Inferior parietal cortex (tissue), 1 donor: ENCODE results near the gene NTN4.
"Not testable (repeated sequence)": the region's sequence is repeated elsewhere in the genome, so short reads cannot be mapped to it uniquely, and the experiment has no call there.

Experiments used
- DNase-seq: peaks from one replicate; pipeline ENCODE4 v3.0.0-alpha.2; 2016; ENCODE audit errors: extremely low spot score

NTN4 gene

DNA sequence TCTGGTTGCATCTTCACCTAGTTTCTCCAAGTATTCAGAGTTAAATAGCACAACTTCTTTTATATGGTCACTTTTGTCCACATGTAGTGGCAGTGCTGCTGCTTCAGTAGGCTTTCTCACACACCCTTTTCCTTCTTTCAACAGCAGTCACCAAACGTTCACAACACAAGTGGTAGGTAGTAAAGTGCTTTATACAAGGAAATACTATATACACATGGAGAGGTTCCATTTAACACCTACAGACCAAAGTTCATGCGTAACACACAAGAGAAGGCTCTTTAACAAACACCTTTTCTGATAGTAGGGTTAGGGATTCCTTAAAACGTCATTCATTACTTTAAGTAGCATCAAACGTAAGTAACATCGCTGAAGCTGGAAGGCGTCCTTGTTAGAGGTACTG lies 132.2 kb downstream of the NTN4 start:
- DNase-seq = no peak

DNA sequence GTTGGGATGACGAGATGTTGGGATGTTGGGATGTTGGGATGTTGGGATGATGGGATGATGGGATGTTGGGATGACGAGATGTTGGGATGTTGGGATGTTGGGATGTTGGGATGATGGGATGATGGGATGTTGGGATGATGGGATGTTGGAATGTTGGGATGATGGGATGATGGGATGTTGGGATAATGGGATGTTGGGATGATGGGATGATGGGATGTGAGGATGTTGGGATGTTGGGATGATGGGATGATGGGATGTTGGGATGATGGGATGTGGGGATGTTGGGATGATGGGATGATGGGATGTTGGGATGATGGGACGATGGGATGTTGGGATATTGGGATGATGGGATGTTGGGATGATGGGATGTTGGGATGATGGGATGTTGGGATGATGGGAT lies 135.9 kb downstream of the NTN4 start:
- not testable (repeated sequence) for DNase-seq

DNA sequence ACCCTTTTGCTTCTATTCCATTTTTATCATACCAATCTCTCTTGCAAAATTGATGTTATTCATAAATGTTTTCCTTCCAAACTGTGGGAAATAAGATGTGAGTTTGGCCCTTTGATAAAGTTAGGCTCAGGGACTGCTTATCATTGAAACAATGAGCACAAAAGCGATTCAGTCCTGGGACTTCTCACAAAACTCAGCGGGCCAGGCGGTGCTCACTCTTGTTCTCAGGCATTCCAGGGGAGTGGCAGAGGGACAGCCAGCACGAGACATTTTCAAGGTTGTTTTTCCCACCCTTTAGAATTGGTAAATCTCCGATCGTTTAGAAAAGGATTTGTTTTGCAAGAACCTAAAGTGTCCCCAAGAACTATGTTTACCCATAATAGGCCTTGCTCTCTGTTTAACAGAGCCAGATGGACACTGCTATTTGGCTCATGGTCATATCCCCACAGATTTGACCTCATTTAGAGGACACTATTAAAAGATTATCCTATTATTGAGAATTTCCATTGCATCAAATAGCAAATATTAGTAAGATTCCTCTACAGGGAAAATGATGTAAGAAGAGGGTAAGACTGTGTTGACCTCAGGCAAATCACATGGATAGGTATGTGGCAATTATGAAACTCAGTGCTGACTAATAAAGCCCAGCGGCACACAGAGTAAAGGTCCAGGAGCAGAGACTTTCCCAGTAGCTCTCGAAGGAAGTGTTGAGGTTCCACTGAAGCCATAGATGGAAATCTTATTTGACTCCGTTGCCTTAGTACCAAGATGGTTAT lies 136.6 kb downstream of the NTN4 start:
- no peak for DNase-seq

DNA sequence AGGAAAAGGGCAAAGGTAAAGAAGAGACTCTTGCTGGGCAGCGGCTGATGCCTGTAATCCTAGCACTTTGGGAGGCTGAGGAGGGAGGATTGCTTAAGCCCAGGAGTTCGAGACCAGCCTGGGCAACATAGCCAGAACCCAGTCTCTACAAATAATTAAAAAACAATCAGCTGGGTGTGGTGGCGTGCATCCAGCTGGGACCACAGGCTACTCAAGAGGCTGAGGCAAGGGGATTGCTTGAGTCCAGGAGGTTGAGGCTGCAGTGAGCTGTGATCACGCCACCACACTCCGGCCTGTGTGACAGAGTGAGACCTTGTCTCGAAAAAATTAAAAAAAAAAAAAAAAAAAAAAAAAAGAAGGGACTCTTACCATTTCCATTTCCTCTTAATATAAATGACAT lies 138.9 kb downstream of the NTN4 start:
- no peak for DNase-seq

GRCh38 chr12:95648990-95649791 lies 141.4 kb downstream of the NTN4 start:
- no peak for DNase-seq

- no peak for DNase-seq
Measured at GRCh38 chr12:95646781-95647190, 143.8 kb downstream of the NTN4 start.

- DNase-seq = no peak
Measured at GRCh38 chr12:95643256-95643655, 147.3 kb downstream of the NTN4 start.

DNA sequence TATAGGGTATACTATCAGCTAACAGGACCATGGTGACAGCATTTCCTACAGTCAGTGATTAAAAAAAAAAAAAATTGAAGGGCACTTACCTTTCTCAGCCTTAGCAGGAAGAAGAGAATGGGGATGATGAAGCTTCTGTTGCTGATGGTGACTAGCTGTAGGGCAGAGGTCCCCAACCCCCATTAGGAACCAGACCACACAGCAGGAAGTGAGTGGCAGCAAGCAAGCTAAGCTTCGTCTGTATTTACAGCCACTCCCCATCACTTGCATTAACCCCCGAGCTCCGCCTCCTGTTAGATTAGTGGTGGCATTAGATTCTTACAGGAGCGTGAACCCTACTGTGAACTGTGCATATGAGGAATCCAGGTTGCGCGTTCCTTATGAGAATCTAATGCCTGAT lies 148.0 kb downstream of the NTN4 start:
- DNase-seq = no peak

- no peak for DNase-seq
Measured at GRCh38 chr12:95641299-95641952, 149.1 kb downstream of the NTN4 start.

DNA sequence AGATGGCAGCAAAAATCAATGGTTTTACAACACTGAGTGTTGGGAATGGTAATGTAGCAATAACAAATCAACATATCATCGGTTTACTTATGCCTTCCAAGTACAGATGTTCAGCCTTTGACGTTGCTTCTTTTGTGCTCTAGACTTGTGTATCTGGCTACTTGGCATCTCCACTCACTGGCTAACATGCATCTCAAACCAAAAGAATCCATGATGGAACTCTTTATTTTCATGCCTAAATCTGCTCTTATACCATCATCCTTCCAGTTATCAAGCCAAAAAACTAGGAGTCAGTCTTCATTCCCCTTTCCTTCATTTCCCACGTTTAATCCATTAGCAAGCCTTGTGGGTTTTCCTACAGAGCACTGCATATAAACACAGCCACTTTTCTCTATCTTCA lies 150.0 kb downstream of the NTN4 start:
- DNase-seq = no peak

DNA sequence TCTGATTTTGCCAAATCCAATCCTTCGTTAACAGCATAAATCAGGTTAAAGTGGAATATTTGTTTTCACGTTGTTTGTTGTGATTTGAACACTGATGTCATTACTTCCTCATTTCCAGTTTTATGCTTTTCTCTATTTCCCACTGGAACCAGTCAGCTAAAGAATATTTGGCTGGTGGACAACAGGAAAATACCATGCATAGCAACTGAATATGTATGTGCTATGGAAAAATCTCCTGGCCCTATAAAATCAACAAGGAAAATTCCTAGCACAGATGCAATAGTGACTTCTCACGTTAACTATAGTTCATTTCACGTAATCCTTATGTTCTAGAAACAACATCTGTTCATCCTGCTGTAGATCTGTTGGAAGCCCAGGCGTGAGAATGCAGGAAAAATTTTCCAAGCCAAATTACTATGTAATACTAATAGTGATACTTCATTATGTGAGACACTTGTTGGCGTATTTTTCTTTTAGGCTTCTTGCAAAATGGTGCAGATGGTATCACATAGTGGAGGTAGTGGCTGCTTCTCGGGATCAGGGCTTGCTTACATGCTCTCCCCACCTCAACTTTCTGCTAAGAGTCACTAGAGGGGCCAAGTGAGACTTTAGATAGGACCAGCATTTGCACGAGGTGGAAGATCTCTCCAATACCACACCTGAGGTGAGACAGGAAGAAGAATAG lies 153.0 kb downstream of the NTN4 start:
- peak; percentile 39 for DNase-seq

DNA sequence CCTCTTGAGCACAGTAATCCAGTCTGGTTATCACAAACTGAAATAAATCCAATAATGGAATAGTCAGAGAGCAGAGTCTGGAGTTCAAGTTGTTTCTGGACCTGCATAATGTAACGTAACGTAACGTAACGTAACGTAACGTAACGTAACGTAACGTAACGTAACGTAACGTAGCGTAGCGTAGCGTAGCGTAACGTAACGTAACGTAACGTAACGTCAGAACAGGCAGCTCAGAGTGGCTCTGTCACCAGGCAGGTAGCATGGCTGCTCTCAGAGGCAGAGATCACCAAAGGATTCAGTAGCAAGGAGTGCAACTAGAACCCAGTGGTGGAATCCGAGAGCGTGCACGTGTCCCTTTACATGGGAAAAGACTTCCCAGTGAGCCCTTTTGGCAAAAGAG lies 153.6 kb downstream of the NTN4 start:
- DNase-seq = no peak

- no peak for DNase-seq
Measured at GRCh38 chr12:95634622-95635621, 155.6 kb downstream of the NTN4 start.

GRCh38 chr12:95633732-95634465 lies 156.7 kb downstream of the NTN4 start:
- no peak for DNase-seq

DNA sequence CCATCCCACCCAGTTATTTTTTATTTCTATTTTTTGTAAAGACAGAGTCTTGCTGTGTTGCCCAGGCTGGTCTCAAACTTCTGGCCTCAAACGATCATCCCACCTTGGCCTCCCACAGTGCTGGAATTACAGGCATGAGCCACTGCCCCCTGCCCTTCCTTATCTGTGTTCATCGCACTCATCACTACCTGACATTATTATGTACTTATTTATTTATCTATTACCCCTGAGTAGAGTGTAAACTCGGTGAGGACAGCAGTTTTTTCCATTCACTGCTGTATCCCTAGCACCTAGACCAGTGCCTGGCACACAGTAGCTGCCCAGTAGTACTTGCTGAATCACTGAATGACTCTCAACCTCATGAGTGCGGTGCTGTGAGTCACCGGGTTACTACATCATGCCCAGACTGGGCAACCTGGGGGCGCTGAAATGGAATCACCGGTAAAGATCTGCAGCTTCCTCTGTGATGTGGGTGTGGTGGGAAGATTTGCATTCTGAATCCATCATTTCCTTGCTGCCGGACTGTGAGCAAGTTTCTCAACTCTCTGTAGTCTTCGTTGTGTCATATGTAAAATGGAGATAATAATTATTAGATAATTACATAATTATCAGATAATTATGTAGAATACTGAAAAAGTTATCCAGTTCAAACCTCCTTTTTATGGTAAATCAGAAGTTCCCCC lies 157.4 kb downstream of the NTN4 start:
- DNase-seq = no peak

GRCh38 chr12:95630496-95630895 lies 160.1 kb downstream of the NTN4 start:
- no peak for DNase-seq

DNA sequence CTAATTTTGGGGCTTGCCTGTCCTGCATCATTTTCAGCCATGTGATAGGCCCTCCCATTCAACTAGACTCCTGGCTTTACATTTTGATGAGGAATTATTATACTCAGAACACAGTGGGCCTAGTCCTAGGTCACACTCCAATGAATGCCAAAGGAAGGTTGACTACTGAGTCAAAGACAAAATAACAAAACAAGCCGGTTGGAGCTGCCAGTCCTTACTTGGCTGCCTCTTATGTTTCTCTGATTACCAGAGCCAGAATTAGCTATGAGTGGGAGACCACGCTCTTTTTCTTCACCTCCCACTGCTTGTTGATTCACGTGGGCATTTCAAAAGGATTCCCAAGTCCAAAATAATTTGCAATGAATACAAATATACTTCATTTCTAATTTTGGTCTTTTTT lies 161.2 kb downstream of the NTN4 start:
- no peak for DNase-seq

- no peak for DNase-seq
Measured at GRCh38 chr12:95626854-95627253, 163.7 kb downstream of the NTN4 start.

- DNase-seq = no peak
Measured at GRCh38 chr12:95625012-95625411, 165.6 kb downstream of the NTN4 start.

- DNase-seq = no peak
Measured at GRCh38 chr12:95624589-95624988, 166.0 kb downstream of the NTN4 start.
